GM12874 (cell line): Measurements from ENCODE around the gene FBXL20.

Experiments used
- CTCF ChIP-seq: IDR thresholded peaks from 2 replicates; pipeline ENCODE4 v1.5.1; 2011; ENCODE audit warnings: low read depth, mild to moderate bottlenecking, control low read depth, low read length, moderate library complexity; ENCODE audit not compliant: insufficient read depth

FBXL20 gene

GRCh38 chr17:39305978-39306377, 95.4 kb downstream of the FBXL20 start:
- no peak for TF ChIP-seq CTCF

GRCh38 chr17:39304188-39304587, 97.2 kb downstream of the FBXL20 start:
- TF ChIP-seq CTCF, result no peak

GRCh38 chr17:39294060-39294459, 107.4 kb downstream of the FBXL20 start:
- TF ChIP-seq CTCF, result no peak

- TF ChIP-seq CTCF, result no peak
These were observed 116.7 kb downstream of the FBXL20 start for GRCh38 chr17:39284685-39285084.

- no peak for TF ChIP-seq CTCF
These were observed 117.5 kb downstream of the FBXL20 start for GRCh38 chr17:39283896-39284295.

- TF ChIP-seq CTCF, result no peak
These were observed 118.3 kb downstream of the FBXL20 start for GRCh38 chr17:39283098-39283497.

- no peak for TF ChIP-seq CTCF
These were observed 119.6 kb downstream of the FBXL20 start for GRCh38 chr17:39281806-39282205.

- no peak for TF ChIP-seq CTCF
These were observed 124.3 kb downstream of the FBXL20 start for GRCh38 chr17:39277110-39277509.
